Stimulated activated CD4-positive, alpha-beta T cell treated with anti-CD3 and anti-CD28 coated beads, Interleukin-1b, Interleukin-23, amount 100 ng/mL, for 4 hours (primary cell): ENCODE results near the gene FXN.
"Not testable (repeated sequence)": the region's sequence is repeated elsewhere in the genome, so short reads cannot be mapped to it uniquely, and the experiment has no call there.

Experiments
- DNase-seq, 2 donors: peaks; one replicate each; pipeline ENCODE4 v3.0.0-alpha.2; 2020; ENCODE audit warnings: low read depth in 2 of 2

Gene FXN

DNA sequence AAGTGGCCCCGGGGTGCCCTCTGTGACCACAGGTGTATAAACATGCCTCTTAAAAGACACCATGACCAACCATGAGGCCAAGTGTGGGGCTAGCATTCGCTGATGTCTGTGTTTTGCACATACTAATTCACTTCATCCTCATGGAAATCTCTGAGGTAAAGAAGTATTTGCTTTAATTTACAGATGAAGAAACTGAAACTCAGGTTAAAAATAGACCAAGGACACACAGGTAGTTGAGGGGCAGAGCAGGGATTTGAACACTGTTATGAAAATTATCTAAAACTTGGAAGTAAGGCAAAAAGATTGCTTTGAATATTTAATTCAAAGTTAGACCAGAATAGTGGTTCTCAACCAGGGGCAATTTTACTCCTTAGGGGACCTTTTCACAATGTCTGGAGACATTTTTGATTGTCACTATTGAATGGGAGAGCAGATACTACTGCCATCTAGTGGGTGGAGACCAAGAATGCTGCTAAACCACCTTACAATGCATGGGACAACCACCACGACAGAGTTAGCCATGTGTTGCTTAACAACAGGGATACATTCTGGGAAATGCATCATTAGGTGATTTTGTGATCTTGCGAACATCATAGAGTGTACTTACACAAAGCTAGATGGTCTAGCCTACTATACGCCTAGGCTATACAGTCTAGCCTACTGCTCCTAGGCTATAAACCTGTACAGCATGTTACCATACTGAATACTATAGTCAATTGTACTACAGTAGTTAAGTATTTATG, 8.0 kb upstream of the FXN start:
- no peak for DNase-seq

DNA sequence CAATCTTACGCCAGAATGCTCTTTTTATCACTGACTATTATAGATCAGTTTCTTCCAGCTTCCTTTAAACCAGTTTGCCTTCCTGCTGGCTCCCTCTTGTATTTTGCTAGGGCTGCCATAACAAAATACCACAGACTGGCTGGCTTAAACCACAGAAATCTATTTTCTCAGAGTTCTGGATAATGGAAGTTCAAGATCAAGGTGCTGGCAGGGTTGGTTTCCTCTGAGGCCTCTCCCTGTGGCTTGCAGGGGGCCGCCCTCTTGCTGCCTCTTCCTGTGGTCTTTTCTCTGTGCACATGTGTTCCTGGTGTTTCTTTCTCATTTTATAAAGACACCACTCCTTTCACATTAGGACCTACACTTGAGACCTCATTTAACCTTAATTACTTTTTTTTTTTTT, 6.8 kb upstream of the FXN start:
- no peak for DNase-seq

DNA sequence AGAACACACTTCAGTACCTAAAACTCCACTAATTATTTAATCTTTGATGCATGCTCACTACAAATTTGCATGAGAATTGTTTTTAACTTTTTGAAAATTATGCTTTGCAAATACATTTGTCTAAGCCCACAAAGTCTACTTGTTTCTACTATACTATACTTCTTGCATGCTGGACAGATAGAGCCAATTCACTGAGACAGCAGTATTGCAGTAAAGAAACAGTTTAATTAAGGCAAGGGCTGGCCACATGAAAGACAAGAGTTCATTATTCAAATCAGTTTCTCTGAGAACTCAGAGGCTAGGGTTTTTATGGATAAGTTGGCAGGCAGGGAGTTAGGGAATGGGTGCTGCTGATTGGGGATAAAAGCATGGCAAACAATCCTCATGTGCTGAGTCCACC, 6.0 kb upstream of the FXN start:
- DNase-seq, result no peak

DNA sequence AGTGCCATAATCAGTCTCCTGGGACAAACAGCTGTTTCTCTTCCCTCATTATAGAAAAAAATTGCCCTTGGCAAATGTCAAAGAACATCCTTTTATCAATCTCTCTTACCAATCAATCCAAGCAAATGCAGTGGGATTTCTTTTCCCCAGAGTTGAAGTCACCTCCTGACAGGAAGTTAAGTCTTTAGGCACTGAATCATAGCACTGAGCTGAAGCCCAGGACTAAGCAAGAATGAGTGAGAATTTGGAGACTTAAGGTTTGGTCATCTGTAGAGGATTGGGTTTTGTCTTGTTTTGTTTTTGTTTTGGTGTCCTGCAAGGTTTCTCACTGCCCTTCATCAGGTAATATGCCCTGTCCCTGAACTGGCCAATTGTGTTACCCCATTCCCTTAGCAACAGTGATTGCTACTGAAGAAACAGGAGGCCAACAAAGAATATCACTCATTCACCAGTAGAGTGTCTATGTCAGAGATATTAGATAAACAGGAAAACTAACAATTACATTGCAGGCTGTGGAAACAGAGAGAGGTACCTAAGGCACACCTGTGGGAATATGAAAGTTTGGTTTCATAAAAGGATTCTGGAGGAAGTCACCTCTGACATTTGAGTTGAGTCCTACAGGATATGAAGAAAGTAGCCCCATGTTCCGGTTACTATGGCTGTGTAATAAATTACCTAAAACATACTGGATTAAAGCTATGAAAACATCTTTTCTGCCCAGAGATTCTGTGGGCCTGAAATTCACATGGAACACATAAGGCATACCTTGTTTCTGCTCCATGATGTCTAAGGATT, 4.5 kb upstream of the FXN start:
- no peak for DNase-seq

DNA sequence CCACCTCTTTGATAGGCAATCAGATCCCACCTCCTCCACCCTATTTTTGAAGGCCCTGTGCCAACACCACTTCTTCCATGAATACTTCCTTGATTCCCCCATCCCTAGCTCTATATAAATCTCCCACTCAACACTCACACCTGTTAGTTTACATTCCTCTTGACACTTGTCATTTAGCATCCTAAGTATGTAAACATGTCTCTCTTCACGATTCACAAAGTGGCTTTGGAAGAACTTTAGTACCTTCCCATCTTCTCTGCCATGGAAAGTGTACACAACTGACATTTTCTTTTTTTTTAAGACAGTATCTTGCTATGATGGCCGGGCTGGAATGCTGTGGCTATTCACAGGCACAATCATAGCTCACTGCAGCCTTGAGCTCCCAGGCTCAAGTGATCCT, 1.5 kb upstream of the FXN start:
- DNase-seq, result no peak

DNA sequence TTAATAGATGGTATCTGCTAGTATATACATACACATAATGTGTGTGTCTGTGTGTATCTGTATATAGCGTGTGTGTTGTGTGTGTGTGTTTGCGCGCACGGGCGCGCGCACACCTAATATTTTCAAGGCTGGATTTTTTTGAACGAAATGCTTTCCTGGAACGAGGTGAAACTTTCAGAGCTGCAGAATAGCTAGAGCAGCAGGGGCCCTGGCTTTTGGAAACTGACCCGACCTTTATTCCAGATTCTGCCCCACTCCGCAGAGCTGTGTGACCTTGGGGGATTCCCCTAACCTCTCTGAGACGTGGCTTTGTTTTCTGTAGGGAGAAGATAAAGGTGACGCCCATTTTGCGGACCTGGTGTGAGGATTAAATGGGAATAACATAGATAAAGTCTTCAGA, 757 bp downstream of the FXN start:
- DNase-seq, result peak in 1 of 2 donors; percentile 5

DNA sequence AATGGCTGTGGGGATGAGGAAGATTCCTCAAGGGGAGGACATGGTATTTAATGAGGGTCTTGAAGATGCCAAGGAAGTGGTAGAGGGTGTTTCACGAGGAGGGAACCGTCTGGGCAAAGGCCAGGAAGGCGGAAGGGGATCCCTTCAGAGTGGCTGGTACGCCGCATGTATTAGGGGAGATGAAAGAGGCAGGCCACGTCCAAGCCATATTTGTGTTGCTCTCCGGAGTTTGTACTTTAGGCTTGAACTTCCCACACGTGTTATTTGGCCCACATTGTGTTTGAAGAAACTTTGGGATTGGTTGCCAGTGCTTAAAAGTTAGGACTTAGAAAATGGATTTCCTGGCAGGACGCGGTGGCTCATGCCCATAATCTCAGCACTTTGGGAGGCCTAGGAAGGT, 1.2 kb downstream of the FXN start:
- no peak for DNase-seq

DNA sequence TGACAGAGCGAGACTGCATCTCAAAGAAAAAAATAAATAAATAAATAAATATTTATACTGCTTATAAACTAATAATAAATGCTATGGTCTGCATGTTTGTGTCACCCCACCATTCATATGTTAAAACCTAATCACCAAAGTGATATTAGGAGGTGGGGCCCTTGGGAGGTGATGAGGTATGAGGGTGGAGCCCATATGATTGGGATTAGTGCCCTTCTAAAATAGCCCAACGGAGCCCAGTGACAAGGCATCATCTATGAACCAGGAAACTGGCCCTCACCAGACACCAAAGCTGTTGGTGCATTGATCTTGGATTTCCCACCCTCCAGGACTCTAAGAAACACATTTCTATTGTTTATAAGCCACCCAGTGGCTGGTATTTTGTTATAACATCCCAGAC, 5.1 kb downstream of the FXN start:
- no peak for DNase-seq

DNA sequence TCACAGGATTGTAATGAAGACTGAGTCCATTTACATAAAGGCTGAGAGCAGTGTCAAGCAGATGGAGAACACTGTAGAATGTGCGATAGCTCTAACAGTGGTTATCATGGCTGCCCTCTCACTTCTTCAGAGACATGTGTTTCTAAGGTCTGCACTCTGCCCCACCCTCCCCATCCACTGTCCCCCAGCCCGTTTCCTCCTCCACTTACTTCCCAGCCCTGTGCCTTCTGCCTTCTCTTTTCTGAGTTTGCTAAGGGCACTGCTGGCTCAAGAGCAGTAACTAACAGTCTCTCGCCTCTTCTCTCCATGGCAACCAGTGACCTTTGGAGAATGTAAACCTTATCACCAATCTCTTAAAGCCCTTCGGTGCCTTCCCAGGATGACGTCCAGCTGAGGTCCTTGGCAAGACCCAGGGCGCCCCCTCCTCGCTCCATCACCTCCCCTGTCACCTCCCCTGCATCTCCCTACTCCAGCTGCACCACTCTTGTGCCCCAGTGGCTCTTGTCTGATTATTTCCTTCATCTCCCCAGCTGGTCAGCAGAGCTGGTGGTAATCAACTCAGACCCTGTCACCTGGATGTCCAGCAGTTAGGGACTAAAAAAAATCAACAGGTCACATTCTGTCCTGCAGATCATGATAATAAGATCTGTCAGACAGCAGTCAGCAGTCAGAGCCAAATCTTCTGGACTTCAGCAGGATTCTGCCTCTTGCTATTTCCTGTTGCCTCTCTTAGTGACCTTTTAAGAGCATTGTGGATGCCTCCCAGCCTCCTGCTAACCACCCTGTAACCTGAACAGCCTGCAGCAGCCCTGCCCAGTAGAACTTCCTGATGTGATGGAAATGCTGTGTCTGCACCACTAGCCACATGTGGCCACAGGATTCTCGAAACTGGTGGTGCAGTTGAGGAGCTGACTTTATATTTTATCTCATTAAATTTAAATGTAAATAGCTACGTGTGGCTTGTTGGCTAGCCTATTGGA, 9.0 kb downstream of the FXN start:
- DNase-seq, result no peak

DNA sequence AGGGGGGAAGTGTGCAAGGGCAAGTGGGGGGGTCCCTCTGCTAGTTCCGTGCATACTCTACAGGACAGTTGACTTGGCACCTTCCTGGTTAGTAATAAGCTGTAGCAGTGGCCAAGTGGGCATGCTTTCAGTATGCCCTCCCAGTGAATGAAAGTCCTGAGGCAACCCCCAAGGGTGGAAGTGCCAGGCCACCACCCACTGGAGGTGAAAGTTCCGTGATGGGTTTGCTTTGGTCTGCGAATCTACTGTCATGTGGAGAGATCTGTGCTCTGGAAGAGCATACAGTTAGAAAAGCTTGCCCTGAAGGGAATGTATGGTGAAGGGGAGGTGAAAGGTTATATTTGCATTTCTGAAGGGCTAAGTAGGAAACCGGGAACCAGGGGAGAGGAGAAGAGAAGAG, 10.3 kb downstream of the FXN start:
- DNase-seq, result no peak

DNA sequence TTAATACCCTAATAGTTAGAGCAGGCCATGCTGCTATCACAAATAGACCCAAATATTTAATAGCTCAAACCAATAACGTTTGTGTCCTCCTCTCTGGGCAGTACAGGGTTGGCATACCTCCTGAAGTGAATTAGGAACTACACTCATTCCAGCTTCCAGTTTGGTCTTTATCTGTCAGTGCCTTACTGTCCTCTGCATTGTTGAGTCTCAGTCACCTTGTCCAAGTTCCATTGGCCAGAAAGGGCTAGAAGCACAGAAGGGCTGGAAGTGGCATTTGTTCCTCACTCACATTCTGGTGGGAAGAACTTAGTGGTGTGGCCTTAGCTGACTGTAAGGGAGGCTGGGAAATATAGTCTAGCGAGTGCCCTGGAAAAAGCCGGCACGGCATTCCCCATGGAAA, 11.2 kb downstream of the FXN start:
- no peak for DNase-seq

DNA sequence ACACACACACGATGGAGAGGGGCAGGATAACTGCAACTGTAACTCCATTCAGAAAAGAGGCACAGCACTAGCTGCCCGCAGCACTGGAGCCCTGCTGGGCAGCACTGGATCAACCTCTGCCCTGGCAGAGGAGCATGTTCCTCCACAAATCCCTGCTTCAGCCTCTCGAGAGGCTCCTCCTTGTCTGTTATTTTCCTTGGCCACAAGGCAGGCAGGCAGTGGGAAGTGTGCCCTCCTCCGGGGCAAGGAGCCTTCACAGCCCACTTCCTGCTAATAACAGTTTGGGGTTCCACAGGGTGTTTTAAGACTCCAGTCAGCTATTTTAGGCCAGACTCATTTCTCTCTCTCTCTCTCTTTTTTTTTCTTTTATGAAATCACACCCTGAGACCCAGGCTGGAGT, 11.8 kb downstream of the FXN start:
- DNase-seq, result no peak

DNA sequence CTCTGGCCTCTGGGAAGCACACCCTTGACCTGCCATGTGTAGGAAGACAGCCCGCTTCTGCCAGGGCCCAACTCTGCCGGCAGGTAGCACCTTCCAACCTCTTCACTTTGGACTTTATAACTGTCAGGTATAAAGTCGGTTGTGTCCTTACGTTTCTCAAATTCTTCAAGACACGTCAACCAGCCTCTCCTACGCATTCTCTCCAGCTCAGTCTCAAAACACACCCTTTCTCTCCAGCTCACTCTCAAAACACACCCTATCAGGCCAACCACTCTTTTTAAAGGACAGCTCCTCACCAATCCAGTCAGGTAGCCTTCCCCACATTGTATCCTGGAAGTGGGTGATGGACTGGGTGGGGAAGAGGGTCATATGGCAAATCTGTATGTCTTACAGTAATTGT, 13.5 kb downstream of the FXN start:
- no peak for DNase-seq

DNA sequence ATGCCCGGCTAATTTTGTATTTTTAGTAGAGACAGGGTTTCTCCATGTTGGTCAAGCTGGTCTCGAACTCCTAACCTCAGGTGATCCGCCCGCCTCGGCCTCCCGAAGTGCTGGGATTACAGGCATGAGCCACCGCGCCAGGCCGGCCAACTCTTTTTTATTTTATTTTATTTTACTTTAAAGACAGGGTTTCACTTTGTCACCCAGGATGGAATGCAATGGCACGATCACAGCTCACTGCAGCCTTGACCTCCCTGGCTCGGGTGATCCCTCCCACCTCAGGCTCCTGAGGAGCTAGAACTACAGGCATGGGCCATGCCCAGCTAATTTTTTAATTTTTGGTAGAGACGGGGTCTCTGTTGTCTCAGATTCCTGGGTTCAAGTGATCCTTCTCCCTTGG, 15.4 kb downstream of the FXN start:
- not testable (repeated sequence) for DNase-seq

DNA sequence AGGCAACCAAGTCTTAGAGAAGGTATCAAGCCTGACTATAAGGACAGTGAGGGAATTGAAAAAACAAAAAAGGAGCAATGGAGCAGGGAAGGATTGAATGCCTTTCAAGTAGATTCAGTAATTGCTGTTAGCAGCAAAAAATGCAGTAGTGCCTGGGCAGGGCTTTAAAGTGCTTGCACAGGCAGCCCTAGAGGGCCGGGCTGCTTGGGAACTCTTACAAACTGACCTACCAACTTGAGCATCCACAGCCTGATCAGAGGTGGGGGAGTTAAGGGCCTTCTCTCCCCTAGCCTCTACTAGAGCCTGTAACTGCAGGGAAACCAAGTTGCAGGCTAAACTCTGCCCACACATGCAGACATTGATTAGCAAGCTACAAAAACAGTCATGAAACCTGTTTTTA, 19.4 kb downstream of the FXN start:
- no peak for DNase-seq

DNA sequence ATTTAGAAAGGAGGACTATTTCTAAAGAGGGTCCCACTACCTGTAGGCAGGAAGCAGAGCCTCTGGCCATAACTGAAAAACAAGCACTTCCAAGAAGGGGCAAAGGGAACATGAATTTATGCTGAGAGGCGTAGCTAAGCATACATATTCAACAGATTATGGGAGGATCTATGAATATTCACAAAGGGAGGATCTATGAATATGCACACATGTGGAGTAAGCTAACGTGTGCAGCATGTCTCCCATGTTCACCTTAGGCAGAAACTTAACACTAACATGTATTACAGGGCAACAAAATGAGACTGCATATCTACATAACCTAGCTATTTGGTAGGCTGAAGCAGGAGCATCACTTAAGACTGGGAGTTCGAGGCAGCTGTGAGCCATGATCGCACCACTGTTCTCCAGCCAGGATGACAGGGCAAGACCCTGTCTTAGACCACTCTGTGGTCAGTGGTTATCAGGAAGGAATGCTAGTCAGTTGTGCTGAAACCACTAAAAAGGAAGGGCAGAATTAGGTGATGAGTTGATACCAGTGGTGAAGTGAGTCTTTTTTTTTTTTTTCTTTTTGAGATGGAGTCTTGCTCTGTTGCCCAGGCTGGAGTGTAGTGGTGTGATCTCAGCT, 20.8 kb downstream of the FXN start:
- DNase-seq, result no peak

DNA sequence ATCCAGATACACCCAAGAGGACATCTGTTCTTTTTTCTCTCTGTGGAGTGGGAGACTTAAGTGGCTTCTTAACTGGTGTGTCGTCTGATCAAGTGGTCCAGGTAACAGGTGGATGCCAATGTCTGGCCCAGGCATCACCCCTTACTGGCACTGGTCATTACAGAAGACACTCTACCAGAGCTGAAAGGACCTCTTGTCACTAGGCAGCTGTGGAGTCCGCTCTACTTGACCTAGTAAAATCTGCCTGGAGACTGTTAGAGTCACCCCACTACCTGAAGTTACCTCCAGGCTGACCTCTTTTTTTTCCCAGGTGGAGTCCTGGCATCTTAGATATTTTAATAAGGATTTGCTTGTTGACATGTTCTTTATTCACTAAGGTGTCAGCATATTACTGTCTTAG, 22.5 kb downstream of the FXN start:
- DNase-seq, result no peak

DNA sequence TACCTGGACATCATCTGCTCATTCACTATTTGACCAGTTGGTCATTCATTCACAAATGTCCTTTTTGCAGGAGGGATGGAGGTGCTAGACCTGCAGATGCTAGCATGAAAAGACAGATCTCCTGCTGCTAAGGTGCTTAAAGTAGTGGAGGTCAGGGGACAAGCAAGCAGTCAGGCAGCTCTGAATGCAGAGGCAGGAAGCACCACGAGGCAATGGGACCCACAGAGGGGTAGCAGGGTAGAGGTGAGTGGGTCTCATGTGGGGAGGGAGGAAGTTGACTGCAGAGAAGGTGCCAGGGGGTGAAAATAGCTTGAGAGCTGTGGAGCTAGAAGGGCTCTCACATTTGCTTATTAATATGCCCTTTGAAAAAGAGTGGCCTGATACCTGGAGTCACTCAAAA, 25.2 kb downstream of the FXN start:
- DNase-seq, result no peak

DNA sequence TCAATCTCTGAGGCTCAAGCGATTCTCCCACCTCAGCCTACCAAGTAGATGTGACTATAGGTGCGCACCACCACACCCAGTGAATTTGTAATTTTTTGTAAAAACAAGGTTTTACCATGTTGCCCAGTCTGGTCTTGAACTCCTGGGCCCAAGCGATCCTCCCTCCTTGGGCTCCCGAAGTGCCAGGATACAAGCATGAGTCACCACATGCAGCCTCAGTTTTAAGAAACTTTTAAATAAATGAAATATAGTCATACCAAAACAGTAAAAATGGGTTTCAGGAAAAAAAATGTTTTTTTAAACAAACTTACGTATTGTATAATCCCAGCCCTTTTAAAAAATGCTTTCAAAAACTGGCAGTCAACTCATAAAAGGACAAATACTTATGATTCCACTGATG, 26.6 kb downstream of the FXN start:
- no peak for DNase-seq

DNA sequence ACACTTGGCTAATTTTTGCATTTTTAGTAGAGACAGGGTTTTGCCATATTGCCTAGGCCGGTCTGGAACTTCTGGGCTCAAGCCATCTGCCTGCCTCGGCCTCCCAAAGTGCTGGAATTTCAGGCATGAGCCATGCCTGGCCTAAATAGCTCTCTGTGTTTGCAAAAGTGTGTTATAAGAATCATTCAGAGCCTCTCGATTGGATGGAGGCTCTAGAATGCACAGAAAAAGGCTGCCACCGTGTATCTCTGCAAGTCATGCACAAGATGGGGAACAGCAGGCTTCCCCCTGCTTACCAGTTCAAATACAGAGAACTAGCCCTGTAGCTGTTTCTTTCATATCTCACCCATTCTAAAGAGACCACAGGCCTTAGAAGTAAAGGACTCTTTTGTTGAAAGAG, 28.3 kb downstream of the FXN start:
- DNase-seq, result no peak

DNA sequence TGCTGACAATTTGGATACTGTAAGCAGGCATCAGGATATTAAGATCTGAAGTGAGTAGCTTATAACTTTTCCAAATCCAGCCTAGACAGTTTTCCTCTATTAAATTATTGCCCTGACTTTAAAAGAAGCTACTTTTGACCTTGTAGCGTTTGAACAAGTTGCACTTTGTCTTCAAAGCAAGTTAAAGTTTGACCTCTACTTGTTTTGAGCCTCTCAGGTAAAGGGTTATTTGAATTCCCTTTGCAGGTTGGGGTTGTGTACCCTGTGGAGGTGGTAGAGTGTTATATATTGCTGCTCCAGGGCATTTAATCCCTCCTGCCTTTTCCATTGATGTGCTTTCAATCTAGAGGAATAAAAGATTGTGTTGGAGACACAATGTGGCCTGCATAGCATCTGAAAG, 30.1 kb downstream of the FXN start:
- no peak for DNase-seq

DNA sequence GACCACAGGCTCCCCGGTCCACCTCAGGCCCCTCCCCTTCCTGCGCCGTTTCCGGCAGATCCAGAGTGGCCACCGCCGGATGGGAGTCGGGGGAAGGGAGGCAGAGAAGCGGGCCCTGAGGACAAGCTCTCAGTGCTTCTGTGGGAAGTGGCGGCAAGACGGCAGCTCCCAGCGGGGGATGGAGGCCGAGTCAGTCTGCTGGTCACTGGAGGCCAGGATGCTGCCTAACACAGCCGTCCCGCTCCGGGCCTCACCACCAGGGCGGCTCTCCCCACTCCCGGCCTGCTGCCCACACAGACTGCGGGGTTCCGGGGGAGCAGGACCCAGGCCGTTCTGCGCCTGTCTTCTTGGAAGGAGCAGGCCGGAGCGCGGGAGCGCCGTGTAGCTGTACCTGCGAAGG, 31.4 kb downstream of the FXN start:
- DNase-seq, result no peak
